Muscle layer of colon (tissue), 2 donors: Measurements from ENCODE around the gene ZNF33B.
"Not testable (repeated sequence)": the region's sequence is repeated elsewhere in the genome, so short reads cannot be mapped to it uniquely, and the experiment has no call there.

ENCODE experiments used
- H3K27ac ChIP-seq: one replicate; pipeline ENCODE4 v1.7.0; 2013; ENCODE audit warnings: low read depth, mild to moderate bottlenecking, low read length, moderate library complexity
- H3K27me3 ChIP-seq, 2 donors: one replicate each; pipeline ENCODE4 v1.7.0; 2013; ENCODE audit warnings: low read length in 2 of 2, mild to moderate bottlenecking in 2 of 2; ENCODE audit not compliant: insufficient read depth in 2 of 2, control insufficient read depth in 1 of 2
- H3K36me3 ChIP-seq: one replicate; pipeline ENCODE4 v1.7.0; 2013; ENCODE audit warnings: mild to moderate bottlenecking, low read length; ENCODE audit not compliant: insufficient read depth
- H3K4me1 ChIP-seq: one replicate; pipeline ENCODE4 v1.7.0; 2013; ENCODE audit warnings: mild to moderate bottlenecking, low read length; ENCODE audit not compliant: insufficient read depth
- H3K4me3 ChIP-seq, 2 donors: one replicate each; pipeline ENCODE4 v1.7.0; 2013; ENCODE audit warnings: low read length in 2 of 2, low read depth in 1 of 2, mild to moderate bottlenecking in 1 of 2, moderate library complexity in 1 of 2
- H3K9ac ChIP-seq: one replicate; pipeline ENCODE4 v1.7.0; 2013; ENCODE audit warnings: low read length
- H3K9me3 ChIP-seq: one replicate; pipeline ENCODE4 v1.7.0; 2013; ENCODE audit warnings: mild to moderate bottlenecking, low read length
- donor health status: abdominal sarcoma.
- donor health status: Adenocarcinoma of cecum.

ZNF33B gene

DNA sequence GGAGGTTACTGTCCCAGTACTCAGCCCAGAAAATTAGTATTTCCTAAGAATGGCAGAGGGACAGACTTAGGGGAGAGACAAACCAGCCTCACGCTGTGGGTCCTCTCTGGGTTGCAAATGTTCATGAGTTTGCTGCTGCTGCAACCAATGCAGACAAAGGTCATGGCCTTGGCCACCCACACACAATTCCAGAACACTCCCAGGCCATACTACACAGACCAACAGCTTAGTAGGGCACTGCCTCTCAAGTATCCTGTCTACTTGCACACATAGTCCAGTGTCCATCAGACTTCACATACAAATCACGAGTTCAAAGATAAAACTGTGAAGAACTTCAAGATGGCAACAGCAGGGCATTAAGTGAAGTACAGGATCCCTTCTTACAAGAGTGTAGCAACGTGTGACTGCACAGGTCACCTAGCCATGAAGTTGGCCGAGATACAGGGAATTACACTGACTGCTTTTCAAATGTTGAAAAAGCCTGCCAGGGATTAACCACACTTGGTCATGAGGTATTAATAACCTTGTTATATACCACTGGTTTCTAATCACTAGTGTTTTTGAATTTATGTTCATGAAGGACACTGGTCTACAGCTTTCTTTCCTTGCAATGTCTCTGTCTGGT, 40.0 kb downstream of the ZNF33B start:
- peaks cover 16% of the 10 kb centered on the region for H3K36me3 ChIP-seq
- no peaks in the 10 kb centered on the region for H3K4me1 ChIP-seq
- no peaks in the 10 kb centered on the region for H3K27me3 ChIP-seq
- H3K9me3 ChIP-seq: peaks cover 13% of the 10 kb centered on the region
- H3K27ac ChIP-seq: no peak overlapping the region
- no peak overlapping the region for H3K4me3 ChIP-seq
- H3K9ac ChIP-seq: no peak overlapping the region

DNA sequence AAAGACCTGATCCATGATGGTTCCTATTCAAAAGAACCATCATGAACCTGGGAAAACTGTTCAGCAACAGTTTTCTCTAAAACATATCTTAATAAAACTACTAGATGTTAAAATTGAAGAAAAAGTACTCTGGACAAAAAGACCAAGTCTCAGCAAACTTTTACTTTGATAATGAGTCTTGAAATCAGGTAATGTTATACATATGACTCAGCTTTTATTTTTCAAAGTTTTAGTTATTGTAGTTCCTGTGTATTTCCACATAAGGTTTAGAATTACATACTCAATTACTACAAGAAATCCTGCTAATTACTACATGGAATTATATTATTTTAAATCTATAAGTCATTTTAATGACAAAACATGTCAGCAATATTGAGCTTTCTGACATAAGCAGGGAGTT, 42.2 kb downstream of the ZNF33B start:
- Histone ChIP-seq H3K4me1 (no peaks in the 10 kb centered on the region), H3K36me3 (peaks cover 35% of the 10 kb centered on the region), H3K4me3 (no peak overlapping the region), H3K9me3 (peaks cover 20% of the 10 kb centered on the region), H3K27me3 (no peaks in the 10 kb centered on the region), H3K27ac (no peak overlapping the region), H3K9ac (no peak overlapping the region)

DNA sequence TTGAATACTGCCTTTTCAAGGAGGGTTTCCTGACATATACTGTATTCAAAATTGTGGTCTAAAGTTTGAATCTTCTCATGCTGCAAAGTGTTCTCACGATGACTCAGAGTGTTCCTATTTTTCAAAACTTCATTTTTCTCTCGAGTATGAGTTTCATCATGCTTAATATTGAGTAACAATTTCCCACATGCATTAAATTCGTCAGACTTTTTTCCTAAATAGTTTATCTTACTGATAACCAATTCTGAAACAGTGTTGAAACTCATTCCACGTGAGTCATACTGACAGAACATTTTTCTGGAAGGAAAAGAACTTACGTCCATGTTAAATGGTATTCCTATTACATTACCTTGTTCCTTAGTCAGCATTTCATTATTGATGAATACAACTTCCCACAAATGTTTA, 44.1 kb downstream of the ZNF33B start:
- no peaks in the 10 kb centered on the region for H3K4me1 ChIP-seq
- H3K27ac ChIP-seq: no peak overlapping the region
- no peaks in the 10 kb centered on the region for H3K27me3 ChIP-seq
- H3K9ac ChIP-seq: no peak overlapping the region
- peaks cover 20% of the 10 kb centered on the region for H3K9me3 ChIP-seq
- peaks cover 33% of the 10 kb centered on the region for H3K36me3 ChIP-seq
- peak overlapping the region in 1 of 2 donors; percentile 2 for H3K4me3 ChIP-seq

DNA sequence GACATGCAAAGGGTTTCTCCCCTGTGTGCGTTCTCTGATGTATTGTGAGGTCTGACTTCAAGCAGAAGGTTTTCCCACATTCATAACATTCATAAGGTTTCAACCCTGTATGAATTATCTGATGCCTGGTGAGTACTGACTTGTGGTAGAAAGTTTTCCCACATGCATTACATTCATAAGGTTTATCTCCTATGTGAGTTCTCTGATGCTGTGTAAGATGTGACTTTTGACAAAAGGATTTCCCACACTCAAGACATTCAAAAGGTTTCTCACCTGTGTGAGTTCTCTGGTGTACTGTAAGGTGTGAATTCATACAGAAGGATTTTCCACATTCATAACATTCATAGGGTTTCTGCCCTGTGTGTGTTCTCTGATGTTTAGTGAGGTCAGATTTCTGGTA, 45.1 kb downstream of the ZNF33B start:
- no peaks in the 10 kb centered on the region for H3K27me3 ChIP-seq
- peaks cover 36% of the 10 kb centered on the region for H3K36me3 ChIP-seq
- H3K4me3 ChIP-seq: peak overlapping the region in 1 of 2 donors; percentile 2
- H3K9me3 ChIP-seq: peaks cover 20% of the 10 kb centered on the region
- no peak overlapping the region for H3K9ac ChIP-seq
- H3K4me1 ChIP-seq: no peaks in the 10 kb centered on the region
- H3K27ac ChIP-seq: no peak overlapping the region

DNA sequence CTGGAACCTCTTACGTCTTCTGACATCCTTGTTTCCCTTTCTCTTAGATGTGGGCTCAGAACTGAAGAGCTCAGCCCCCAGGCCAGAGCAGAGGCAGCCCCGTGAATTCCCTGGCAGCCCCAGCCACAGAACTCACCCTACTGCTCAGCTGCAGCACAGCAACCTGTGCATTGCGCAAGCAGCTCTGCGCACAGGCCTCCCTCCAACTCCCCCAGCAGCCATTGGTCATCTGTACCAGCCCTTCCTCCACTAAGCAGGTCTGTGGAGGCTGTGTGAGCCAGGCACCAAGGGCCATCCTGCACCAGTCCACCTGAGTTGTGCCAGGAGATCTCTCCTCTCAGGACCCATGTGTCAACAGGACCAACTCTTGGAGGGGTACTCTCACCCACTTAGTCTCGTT, 54.5 kb downstream of the ZNF33B start:
- Histone ChIP-seq H3K4me3 (no peak overlapping the region), H3K36me3 (peaks cover 9% of the 10 kb centered on the region), H3K4me1 (no peaks in the 10 kb centered on the region), H3K27me3 (no peaks in the 10 kb centered on the region), H3K9me3 (no peaks in the 10 kb centered on the region), H3K9ac (no peak overlapping the region), H3K27ac (no peak overlapping the region)

DNA sequence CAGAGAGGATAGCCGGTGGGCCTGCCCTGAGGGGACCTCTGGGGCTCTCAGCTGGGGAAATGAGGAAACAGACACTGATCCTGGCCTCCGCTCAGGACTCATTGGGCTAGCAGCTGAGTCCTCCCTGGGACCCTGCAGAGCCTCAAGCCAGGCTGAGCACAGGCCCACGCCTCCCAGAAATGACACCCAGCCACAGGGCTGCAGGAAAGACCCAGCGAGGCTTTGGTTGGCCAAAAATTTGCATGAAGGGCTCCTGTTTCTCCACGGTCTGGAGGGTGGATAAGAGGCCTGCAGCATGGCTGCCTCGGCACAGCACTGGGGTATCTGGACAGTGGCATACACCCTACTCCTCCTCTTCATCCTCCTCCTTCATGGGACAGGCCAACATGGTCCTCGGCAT, 60.4 kb downstream of the ZNF33B start:
- Histone ChIP-seq H3K9me3 (no peaks in the 10 kb centered on the region), H3K4me1 (no peaks in the 10 kb centered on the region), H3K36me3 (no peaks in the 10 kb centered on the region), H3K4me3 (no peak overlapping the region), H3K27ac (no peak overlapping the region), H3K27me3 (no peaks in the 10 kb centered on the region), H3K9ac (no peak overlapping the region)

DNA sequence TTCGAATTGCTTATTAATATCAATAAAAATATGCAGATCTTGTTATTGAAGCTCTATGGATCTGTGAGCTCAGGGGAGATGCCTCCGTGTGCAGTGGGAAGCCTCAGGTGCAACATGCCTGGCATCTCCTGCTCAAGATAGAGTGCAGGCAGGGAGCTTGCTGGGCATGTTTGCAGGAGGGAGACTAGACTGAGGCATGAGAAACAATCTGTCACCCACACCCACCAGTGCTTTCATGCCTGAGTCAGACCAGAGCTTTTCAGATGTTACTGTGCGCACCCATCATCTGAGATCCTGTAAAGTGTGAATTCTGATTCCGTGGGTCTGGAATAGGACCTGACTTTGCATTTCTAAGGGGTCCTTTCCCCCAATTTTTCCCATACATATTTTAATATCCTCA, 62.0 kb downstream of the ZNF33B start:
- H3K27ac ChIP-seq: no peak overlapping the region

DNA sequence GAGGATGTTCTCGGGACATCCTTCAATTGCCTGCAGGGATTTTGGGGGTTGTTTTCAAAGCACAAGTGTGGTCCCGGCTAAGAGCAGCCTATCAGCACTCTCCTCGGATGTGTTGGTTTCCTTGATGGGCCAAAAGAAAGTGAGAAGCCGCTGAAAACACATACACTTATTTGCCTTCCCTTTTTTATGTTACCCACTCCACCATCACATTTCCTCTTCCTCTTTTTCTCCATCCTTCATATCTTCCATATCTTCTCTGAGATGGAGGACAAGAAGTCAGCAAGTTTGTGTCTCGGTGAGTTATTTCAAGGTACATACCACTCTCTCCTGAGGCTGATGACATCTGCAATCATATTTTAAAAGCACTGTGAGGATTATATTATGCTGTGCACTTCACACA, 64.0 kb downstream of the ZNF33B start:
- H3K27me3 ChIP-seq: no peaks in the 10 kb centered on the region
- H3K9me3 ChIP-seq: no peaks in the 10 kb centered on the region
- H3K4me1 ChIP-seq: no peaks in the 10 kb centered on the region
- H3K27ac ChIP-seq: no peak overlapping the region
- H3K9ac ChIP-seq: no peak overlapping the region
- H3K4me3 ChIP-seq: no peak overlapping the region
- H3K36me3 ChIP-seq: no peaks in the 10 kb centered on the region

More for the DNA sequence above, 62.0 kb downstream of the ZNF33B start:
- Histone ChIP-seq H3K9ac (no peak overlapping the region), H3K36me3 (no peaks in the 10 kb centered on the region), H3K27me3 (no peaks in the 10 kb centered on the region), H3K4me1 (no peaks in the 10 kb centered on the region), H3K4me3 (no peak overlapping the region), H3K9me3 (no peaks in the 10 kb centered on the region)

DNA sequence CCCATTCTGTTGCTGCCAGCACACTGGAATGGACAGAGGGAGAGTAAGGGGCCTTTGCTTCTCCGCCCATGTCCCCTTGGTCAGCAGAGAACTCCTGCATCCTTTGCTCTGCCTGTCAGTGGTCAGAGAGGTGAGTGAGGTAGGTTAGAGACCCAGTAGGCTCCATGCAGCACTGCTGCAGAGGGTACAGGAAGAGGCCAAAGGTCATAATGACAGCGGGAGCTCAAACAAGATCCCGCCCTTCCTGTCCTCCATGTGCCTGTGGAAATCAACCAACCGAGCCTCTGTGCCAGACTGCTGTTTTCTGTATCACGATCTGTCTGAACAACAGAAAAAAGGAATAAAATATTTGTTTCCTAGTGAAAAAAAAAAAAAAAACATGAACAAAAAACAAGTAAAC, 81.4 kb downstream of the ZNF33B start:
- H3K4me3 ChIP-seq: no peak overlapping the region
- peaks cover 8% of the 10 kb centered on the region for H3K4me1 ChIP-seq
- no peaks in the 10 kb centered on the region for H3K9me3 ChIP-seq
- H3K9ac ChIP-seq: no peak overlapping the region
- no peak overlapping the region for H3K27ac ChIP-seq
- H3K27me3 ChIP-seq: no peaks in the 10 kb centered on the region
- H3K36me3 ChIP-seq: no peaks in the 10 kb centered on the region

DNA sequence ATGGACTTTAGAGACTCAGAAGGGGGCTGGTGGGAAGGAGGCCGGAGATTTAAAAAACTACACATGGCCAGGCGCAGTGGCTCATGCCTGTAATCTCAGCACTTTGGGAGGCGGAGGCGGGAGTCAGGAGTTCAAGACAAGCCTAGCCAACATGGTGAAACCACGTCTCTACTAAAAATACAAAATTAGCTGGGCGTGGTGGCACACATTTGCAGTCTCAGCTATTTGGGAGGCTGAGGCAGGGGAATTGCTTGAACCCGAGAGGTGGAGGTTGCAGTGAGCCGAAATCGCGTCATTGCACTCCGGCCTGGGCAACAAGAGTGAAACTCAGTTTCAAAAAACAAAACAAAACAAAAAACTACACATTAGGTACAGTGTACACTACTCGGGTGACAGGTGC, 84.8 kb downstream of the ZNF33B start:
- H3K27ac ChIP-seq, H3K36me3 ChIP-seq, H3K27me3 ChIP-seq, H3K9me3 ChIP-seq: not testable (repeated sequence)
- peak overlapping the region in 1 of 2 donors; percentile 96 for H3K4me3 ChIP-seq
- H3K4me1 ChIP-seq: peaks cover 16% of the 10 kb centered on the region
- H3K9ac ChIP-seq: peak overlapping the region; percentile 35

DNA sequence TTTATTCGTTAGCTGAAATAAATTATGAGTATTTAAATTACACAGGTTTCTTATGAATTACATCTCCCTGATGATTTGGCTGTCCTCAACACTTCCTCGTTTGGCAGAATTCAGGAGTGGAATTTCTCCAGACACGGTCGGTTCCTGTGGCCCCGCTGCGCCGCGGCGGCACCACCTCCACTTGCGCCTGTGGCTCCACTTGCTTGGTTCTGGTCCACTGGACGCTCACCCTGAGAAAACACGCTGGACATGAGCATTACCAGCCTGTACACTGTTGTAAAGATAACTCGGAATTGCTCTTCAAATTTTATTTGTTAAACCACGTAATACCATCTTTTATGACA, 85.3 kb downstream of the ZNF33B start:
- Histone ChIP-seq H3K27ac (peak overlapping the region; percentile 44), H3K9ac (peak overlapping the region; percentile 35), H3K27me3 (no peaks in the 10 kb centered on the region), H3K9me3 (no peaks in the 10 kb centered on the region), H3K4me3 (peak overlapping the region; percentile 79 to 96), H3K36me3 (no peaks in the 10 kb centered on the region), H3K4me1 (peaks cover 16% of the 10 kb centered on the region)

DNA sequence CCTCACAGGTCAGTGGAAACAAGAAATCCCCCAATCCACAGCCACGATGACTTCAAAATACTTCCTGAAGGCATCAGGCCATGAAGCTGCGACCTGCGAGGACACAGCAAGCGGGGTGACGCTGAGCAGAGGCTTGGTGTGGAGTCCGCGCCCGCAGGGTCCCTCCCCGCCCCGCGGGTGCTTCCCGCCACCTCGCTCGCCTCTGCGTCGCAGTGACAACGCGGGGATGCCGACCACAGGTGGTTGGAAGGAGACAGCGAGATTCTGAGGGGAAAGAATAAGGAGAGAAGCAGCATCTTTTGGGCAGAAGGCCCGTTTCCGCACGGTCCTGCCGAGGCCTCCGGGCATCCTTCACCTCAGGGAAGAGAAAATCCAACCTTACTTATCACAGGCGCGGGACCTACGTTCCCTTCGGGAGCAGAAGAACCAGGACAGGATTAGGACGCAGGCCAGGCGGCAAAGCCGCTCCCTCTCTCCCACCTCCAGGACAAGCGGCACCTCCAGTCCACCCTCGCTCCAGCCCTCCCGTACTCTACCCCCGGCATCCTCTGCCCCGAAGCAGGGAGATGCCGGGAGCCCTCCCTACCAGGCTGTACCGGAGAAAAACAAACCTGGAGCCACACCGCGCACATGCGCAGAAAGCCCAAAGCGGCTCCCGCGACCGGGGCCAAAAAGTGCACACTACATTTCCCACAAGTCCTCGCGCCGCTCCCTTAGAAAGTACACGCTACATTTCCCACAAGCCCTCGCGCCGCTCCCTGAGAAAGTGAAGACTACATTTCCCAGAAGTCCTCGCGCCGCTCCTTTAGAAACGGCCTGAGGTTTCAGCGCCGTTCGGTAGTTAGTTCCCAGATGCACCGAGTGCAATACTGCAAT, 85.9 kb downstream of the ZNF33B start:
- Histone ChIP-seq H3K27ac (peak overlapping the region; percentile 49), H3K9me3 (no peaks in the 10 kb centered on the region), H3K36me3 (no peaks in the 10 kb centered on the region), H3K4me3 (peak overlapping the region; percentile 79 to 96), H3K9ac (peak overlapping the region; percentile 42), H3K27me3 (no peaks in the 10 kb centered on the region), H3K4me1 (peaks cover 16% of the 10 kb centered on the region)
